Transverse colon (tissue), 3 donors: ENCODE results near the gene WIZ.

Experiments used
- CTCF ChIP-seq, 5 experiments: fragments of 200-600 bp in 3 of 5; fragments of 450-650 bp in 2 of 5; sonication (generic) in 3 of 5; IDR thresholded peaks; 1 replicate in 2 of 5; 2 replicates in 3 of 5; pipeline ENCODE4 v1.5.1; 2016 to 2017; ENCODE audit warnings: antibody characterized with exemption in 5 of 5, inconsistent platforms in 3 of 5, mild to moderate bottlenecking in 2 of 5, moderate library complexity in 1 of 5
- EP300 ChIP-seq: sonication (generic); formaldehyde crosslinking; IDR thresholded peaks from one replicate; pipeline ENCODE4 v1.6.1; 2017; ENCODE audit warnings: antibody characterized with exemption, low read depth
- POLR2A ChIP-seq: fragments of 450-650 bp; IDR thresholded peaks from one replicate; pipeline ENCODE4 v1.6.1; 2016; ENCODE audit warnings: antibody characterized with exemption, mild to moderate bottlenecking, moderate library complexity

GRCh38 chr19:15464394-15465385, 14.9 kb upstream of the WIZ start, which contains the start of gene RASAL3:
- no peak for TF ChIP-seq CTCF (IDR thresholded peaks at IDR 0.05)
- no peak for TF ChIP-seq POLR2A
- no peak for TF ChIP-seq EP300
